WTC11 (cell line): ENCODE data around the gene KCND3. TPM values are rescaled to one million over a fixed set of nuclear protein-coding genes. Genes with fewer than 3 reads are reported as not detected.

Source experiments
- ATAC-seq: fragments of 200-7000 bp; cut with Tn5 transposase; 2 replicates; pipeline ENCODE4 v1.10.0; 2021; ENCODE audit warnings: mild to moderate bottlenecking, moderate library complexity
- CTCF ChIA-PET: fragments of 300-600 bp; sonication (Branson Sonifier 250); formaldehyde crosslinking; loops from one replicate; lab custom pipeline; 2021; ENCODE audit warnings: antibody characterized with exemption; lab: Charles Lee
- POLR2A ChIA-PET: fragments of 350-600 bp; sonication (Branson Sonifier 250); formaldehyde crosslinking; loops from one replicate; lab custom pipeline; 2021; ENCODE audit warnings: antibody characterized with exemption; lab: Charles Lee
- DNase-seq: peaks from one replicate; pipeline ENCODE4 v3.0.0; 2021; ENCODE audit warnings: low spot score
- H3K27ac Mint-ChIP-seq: 2 replicates; pipeline ENCODE4 v1.8.0; 2021; ENCODE audit warnings: mixed read lengths
- H3K27me3 Mint-ChIP-seq: 2 replicates; pipeline ENCODE4 v1.8.0; 2021; ENCODE audit warnings: low read depth, mild to moderate bottlenecking, moderate library complexity, mixed read lengths
- H3K36me3 Mint-ChIP-seq: 2 replicates; pipeline ENCODE4 v1.8.0; 2021; ENCODE audit warnings: mixed read lengths
- H3K4me1 Mint-ChIP-seq: 2 replicates; pipeline ENCODE4 v1.8.0; 2022; ENCODE audit warnings: mixed read lengths
- H3K4me3 Mint-ChIP-seq: 2 replicates; pipeline ENCODE4 v1.8.0; 2021; ENCODE audit warnings: mild to moderate bottlenecking, moderate library complexity, mixed read lengths
- H3K9me3 Mint-ChIP-seq: 2 replicates; pipeline ENCODE4 v1.8.0; 2021; ENCODE audit warnings: mixed read lengths
- FOXP1 ChIP-seq: sonication (generic); formaldehyde crosslinking; IDR thresholded peaks from 2 replicates; pipeline ENCODE4 v1.8.0; 2022; ENCODE audit warnings: missing genetic modification reagents, mild to moderate bottlenecking, moderate library complexity, borderline replicate concordance
- GRHL2 ChIP-seq: fragments of 250-450 bp; sonication (Bioruptor Pico); IDR thresholded peaks from 2 replicates; pipeline ENCODE4 v1.8.0; 2022; ENCODE audit warnings: mild to moderate bottlenecking, moderate library complexity; ENCODE audit not compliant: insufficient replicate concordance, severe bottlenecking
- GTF2I ChIP-seq: fragments of 250-450 bp; sonication (Bioruptor Pico); conservative IDR thresholded peaks from 2 replicates; pipeline ENCODE4 v1.4.0; 2021; ENCODE audit warnings: mild to moderate bottlenecking
- HMGA2 ChIP-seq: fragments of 250-450 bp; sonication (Bioruptor Pico); IDR thresholded peaks from 2 replicates; pipeline ENCODE4 v1.4.0; 2021; ENCODE audit warnings: mild to moderate bottlenecking, moderate library complexity
- MLX ChIP-seq: sonication (generic); formaldehyde crosslinking; IDR thresholded peaks from 2 replicates; pipeline ENCODE4 v1.8.1; 2023; ENCODE audit warnings: mild to moderate bottlenecking, missing genetic modification reagents, moderate library complexity
- MXD4 ChIP-seq: fragments of 250-450 bp; sonication (Bioruptor Pico); IDR thresholded peaks from 2 replicates; pipeline ENCODE4 v1.8.0; 2021; ENCODE audit warnings: mild to moderate bottlenecking, moderate library complexity, borderline replicate concordance
- MYBL2 ChIP-seq: sonication (generic); formaldehyde crosslinking; IDR thresholded peaks from 2 replicates; pipeline ENCODE4 v1.8.1; 2023; ENCODE audit warnings: mild to moderate bottlenecking, moderate library complexity, missing genetic modification reagents
- NR2C2 ChIP-seq: sonication (generic); formaldehyde crosslinking; IDR thresholded peaks from 2 replicates; pipeline ENCODE4 v1.8.0; 2022; ENCODE audit warnings: mild to moderate bottlenecking, missing genetic modification reagents
- NR3C1 ChIP-seq: sonication (generic); formaldehyde crosslinking; conservative IDR thresholded peaks from 2 replicates; pipeline ENCODE4 v1.8.1; 2023; ENCODE audit warnings: low read depth, mild to moderate bottlenecking, missing genetic modification reagents
- PRRX2 ChIP-seq: fragments of 250-450 bp; sonication (Bioruptor Pico); IDR thresholded peaks from 2 replicates; pipeline ENCODE4 v1.8.0; 2021; ENCODE audit warnings: mild to moderate bottlenecking
- ZNF219 ChIP-seq: sonication (generic); formaldehyde crosslinking; IDR thresholded peaks from 2 replicates; pipeline ENCODE4 v1.8.0; 2023; ENCODE audit warnings: missing genetic modification reagents, mild to moderate bottlenecking, borderline replicate concordance
- ZNF263 ChIP-seq: sonication (generic); formaldehyde crosslinking; IDR thresholded peaks from 2 replicates; pipeline ENCODE4 v1.8.1; 2022; ENCODE audit warnings: low read depth, mild to moderate bottlenecking, moderate library complexity, missing genetic modification reagents
- ZNF317 ChIP-seq: sonication (generic); formaldehyde crosslinking; IDR thresholded peaks from 2 replicates; pipeline ENCODE4 v1.8.1; 2023; ENCODE audit warnings: low read depth, mild to moderate bottlenecking, moderate library complexity, missing genetic modification reagents, borderline replicate concordance
- ZNF416 ChIP-seq: fragments of 250-450 bp; sonication (Bioruptor Pico); IDR thresholded peaks from 2 replicates; pipeline ENCODE4 v1.9.0; 2021; ENCODE audit warnings: mild to moderate bottlenecking, inconsistent platforms
- total RNA-seq: library from RNA; stranded (reverse); gene quantifications from 3 replicates; pipeline ENCODE4 v1.2.3, GENCODE V29; 2021
- TF ChIP-seq, protein P1 (sequence below): fragments of 250-450 bp; sonication (Bioruptor Pico); IDR thresholded peaks from 2 replicates; pipeline ENCODE4 v1.9.0; 2021; ENCODE audit warnings: mild to moderate bottlenecking
- TF ChIP-seq, protein P2 (sequence below): sonication (generic); formaldehyde crosslinking; IDR thresholded peaks from 2 replicates; pipeline ENCODE4 v1.8.0; 2022; ENCODE audit warnings: missing genetic modification reagents

The KCND3 gene
- total RNA-seq, 1 experiment from 2014 or later, result 0.35 TPM

DNA sequence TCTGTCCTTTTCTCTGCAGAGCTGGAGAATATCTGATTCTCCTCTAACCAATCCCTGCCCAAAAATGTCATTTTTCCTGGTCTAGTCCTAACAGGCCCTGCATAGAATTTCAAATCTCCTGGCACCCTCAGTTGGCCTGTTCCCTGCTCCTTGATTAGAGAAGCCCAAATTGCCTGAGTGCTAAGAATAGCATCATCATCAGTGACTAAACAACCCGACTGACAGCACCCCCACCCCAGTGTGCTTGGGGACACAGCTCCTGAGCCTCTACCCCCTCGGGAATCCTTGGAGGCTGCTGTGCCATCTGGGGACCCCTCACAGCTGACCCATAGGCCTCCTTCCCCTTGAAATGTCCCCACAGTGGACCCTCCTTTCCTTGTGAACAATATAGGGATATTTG, 139.4 kb downstream of the KCND3 start (continued):
- TF ChIP-seq NR3C1 (CRISPR knock-in tag) (no peak), GTF2I (CRISPR knock-in tag) (no peak)

DNA sequence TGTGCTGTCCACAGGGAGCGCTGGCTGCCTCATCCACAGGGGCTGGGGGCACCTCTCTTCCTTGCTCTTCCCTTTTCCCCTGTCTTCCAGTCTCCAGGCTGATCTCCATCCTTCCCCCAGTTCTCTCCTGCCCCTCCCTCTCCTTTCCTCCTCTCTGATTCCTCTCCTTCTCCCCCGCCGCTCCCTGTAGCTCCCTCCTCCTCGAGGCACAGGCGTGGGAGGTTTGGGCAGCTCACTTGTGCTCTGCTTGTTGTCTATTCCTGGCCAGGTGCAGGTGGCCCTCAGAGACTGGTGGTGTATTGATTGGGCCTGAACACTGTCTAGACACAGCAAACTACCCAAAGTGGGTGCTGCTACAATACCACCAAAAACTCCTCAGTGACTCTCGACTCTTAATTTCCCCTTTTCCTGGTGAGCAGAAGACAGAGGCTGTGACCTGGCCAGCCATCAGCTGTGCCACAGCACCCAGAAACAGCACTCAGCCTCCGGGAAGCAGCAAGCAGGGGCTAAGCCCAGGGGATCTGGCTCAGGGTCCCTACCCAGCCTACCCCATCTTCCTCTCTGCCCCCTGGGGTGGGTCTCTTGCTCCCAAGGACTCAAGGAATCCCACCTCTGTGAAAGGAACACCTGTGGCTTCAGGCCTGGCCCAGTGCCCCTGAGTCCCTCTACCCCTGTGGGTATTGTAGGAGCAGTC, 140.5 kb downstream of the KCND3 start:
- no peaks in the 10 kb centered on the region for H3K36me3 Mint-ChIP-seq
- no peak overlapping the region for H3K27ac Mint-ChIP-seq
- TF ChIP-seq PRRX2 (CRISPR knock-in tag) (no peak), ZNF263 (no peak), ZNF219 (CRISPR knock-in tag) (no peak), GRHL2 (CRISPR knock-in tag) (no peak), ZNF416 (no peak), FOXP1 (no peak)
- no peak overlapping the region for H3K4me3 Mint-ChIP-seq
- ChIA-PET POLR2A (interaction anchor here (0.7 kb wide), 1 partner anchor 80 kb away, joined by 6 read pairs; no protein-coding TSS in a partner anchor), CTCF (interaction anchor here (0.7 kb wide), 1 partner anchor 450 kb away, joined by 3 read pairs; no protein-coding TSS in a partner anchor)
- peaks cover 5% of the 10 kb centered on the region for H3K9me3 Mint-ChIP-seq
- peaks cover 32% of the 10 kb centered on the region for H3K4me1 Mint-ChIP-seq
- H3K27me3 Mint-ChIP-seq, result no peaks in the 10 kb centered on the region
- ATAC-seq (no peak), DNase-seq (no peak)

DNA sequence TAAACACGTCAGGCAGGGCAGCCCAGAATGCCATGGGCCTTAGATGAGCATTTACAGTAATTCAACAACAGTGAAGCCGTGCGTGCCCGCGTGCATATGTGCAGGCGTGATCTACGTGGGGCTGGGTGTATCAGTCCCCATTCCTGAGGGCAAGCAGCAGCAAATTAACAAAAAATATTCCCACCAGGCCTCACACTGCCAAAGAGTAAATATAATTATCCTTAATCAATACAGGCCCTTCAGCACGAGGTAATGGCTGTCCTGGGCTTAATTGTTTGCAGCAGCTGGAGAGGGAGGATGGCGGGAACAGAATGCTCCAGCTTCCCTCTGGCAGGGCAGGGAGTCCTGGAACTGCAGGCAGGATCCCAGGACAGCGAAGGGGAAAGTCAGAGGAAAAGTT, 142.0 kb downstream of the KCND3 start:
- ATAC-seq (no peak), DNase-seq (no peak)
- Mint-ChIP-seq H3K36me3 (no peaks in the 10 kb centered on the region), H3K4me3 (no peak overlapping the region), H3K27me3 (no peaks in the 10 kb centered on the region), H3K27ac (no peak overlapping the region), H3K4me1 (peaks cover 19% of the 10 kb centered on the region), H3K9me3 (no peaks in the 10 kb centered on the region)
- ChIA-PET CTCF (no interaction called here), POLR2A (no interaction called here)
- no peak for TF ChIP-seq ZNF317 (CRISPR knock-in tag)

GRCh38 chr1:111846842-111847241, 142.6 kb downstream of the KCND3 start:
- ATAC-seq, result no peak
- H3K27me3 Mint-ChIP-seq, result no peaks in the 10 kb centered on the region

More at GRCh38 chr1:111846842-111847241, 142.6 kb downstream of the KCND3 start:
- TF ChIP-seq NR2C2 (CRISPR knock-in tag) (no peak), MYBL2 (CRISPR knock-in tag) (no peak), ZNF219 (CRISPR knock-in tag) (no peak), HMGA2 (CRISPR knock-in tag) (no peak), MXD4 (CRISPR knock-in tag) (no peak), MLX (CRISPR knock-in tag) (no peak)
- TF ChIP-seq, protein P1, sequence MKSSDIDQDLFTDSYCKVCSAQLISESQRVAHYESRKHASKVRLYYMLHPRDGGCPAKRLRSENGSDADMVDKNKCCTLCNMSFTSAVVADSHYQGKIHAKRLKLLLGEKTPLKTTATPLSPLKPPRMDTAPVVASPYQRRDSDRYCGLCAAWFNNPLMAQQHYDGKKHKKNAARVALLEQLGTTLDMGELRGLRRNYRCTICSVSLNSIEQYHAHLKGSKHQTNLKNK (CRISPR knock-in tag), result no peak
- TF ChIP-seq, protein P2, sequence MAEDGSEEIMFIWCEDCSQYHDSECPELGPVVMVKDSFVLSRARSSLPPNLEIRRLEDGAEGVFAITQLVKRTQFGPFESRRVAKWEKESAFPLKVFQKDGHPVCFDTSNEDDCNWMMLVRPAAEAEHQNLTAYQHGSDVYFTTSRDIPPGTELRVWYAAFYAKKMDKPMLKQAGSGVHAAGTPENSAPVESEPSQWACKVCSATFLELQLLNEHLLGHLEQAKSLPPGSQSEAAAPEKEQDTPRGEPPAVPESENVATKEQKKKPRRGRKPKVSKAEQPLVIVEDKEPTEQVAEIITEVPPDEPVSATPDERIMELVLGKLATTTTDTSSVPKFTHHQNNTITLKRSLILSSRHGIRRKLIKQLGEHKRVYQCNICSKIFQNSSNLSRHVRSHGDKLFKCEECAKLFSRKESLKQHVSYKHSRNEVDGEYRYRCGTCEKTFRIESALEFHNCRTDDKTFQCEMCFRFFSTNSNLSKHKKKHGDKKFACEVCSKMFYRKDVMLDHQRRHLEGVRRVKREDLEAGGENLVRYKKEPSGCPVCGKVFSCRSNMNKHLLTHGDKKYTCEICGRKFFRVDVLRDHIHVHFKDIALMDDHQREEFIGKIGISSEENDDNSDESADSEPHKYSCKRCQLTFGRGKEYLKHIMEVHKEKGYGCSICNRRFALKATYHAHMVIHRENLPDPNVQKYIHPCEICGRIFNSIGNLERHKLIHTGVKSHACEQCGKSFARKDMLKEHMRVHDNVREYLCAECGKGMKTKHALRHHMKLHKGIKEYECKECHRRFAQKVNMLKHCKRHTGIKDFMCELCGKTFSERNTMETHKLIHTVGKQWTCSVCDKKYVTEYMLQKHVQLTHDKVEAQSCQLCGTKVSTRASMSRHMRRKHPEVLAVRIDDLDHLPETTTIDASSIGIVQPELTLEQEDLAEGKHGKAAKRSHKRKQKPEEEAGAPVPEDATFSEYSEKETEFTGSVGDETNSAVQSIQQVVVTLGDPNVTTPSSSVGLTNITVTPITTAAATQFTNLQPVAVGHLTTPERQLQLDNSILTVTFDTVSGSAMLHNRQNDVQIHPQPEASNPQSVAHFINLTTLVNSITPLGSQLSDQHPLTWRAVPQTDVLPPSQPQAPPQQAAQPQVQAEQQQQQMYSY, result no peak
- CTCF ChIA-PET, result no interaction called here
- POLR2A ChIA-PET, result no interaction called here
- Mint-ChIP-seq H3K4me3 (no peak overlapping the region), H3K4me1 (peaks cover 13% of the 10 kb centered on the region), H3K36me3 (no peaks in the 10 kb centered on the region), H3K9me3 (no peaks in the 10 kb centered on the region), H3K27ac (no peak overlapping the region)
- DNase-seq, result no peak
